ENCODE results near the gene CCDC124.

DNA sequence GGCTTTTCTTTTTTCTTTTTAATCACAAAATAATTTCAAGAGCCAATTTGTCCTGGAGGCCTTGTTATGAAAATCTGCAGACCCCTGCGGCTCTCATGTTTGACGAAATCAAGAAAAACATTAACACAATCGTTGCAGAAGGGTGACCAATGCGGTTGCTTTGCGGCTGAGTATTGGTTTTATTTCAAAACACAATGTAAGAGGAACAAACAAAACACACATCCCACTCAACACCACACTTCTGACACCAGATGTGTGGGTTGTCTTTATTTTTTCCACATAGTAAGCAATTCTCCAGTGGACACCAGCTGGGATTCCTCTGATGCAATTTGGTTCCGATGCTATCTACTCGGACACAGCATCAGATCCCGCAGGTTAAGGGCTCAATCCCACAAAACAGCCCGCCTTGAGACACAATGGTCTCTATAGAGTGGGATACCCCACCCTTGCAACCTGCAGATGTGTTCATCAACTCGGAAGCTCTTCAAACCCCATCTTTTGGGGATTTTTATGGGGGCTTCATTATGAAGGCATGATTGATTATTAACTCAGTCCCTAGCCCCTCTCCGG lies 21.9 kb upstream of the CCDC124 start:
- no peak for TF ChIP-seq POLR2A (IDR thresholded peaks at IDR 0.05)
- TF ChIP-seq, protein P1, sequence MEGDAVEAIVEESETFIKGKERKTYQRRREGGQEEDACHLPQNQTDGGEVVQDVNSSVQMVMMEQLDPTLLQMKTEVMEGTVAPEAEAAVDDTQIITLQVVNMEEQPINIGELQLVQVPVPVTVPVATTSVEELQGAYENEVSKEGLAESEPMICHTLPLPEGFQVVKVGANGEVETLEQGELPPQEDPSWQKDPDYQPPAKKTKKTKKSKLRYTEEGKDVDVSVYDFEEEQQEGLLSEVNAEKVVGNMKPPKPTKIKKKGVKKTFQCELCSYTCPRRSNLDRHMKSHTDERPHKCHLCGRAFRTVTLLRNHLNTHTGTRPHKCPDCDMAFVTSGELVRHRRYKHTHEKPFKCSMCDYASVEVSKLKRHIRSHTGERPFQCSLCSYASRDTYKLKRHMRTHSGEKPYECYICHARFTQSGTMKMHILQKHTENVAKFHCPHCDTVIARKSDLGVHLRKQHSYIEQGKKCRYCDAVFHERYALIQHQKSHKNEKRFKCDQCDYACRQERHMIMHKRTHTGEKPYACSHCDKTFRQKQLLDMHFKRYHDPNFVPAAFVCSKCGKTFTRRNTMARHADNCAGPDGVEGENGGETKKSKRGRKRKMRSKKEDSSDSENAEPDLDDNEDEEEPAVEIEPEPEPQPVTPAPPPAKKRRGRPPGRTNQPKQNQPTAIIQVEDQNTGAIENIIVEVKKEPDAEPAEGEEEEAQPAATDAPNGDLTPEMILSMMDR (IDR thresholded peaks at IDR 0.05) = no peak
